ENCODE data around the gene S100Z. TPM values are rescaled to one million over a fixed set of nuclear protein-coding genes. Genes with fewer than 3 reads are reported as not detected.

S100Z gene
- total and polyA plus RNA-seq, 2 of the 8 experiments (the other 6 are each of a cell fraction or from before 2014, with no cell fraction given) = 0.30 TPM; not detected in 1

DNA sequence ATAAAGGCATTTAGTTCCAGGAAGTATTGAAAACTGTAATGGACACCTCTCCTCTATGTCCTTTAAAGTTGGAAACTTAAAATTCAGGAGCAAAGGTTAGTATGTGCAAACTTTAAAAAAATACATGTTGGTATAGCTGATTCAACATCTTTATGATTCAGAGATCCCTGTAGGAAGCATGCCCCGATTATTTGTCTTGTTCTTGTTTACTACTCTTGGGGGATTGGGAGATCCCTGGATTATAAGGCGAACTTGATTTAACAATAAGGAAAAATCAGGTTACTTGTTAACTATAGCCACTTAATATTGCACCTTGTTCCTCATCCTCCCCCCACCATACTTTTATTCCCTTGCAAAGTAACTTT, 29.3 kb upstream of the S100Z start (continued):
- no peak for TF ChIP-seq JUN (IDR thresholded peaks at IDR 0.05; ENCODE audit: low read depth, low read length)
- TF ChIP-seq ATF3 (IDR thresholded peaks at IDR 0.05; ENCODE audit: insufficient read depth, low read depth, low read length) = no peak
- no peak for TF ChIP-seq POLR2AphosphoS5 (IDR thresholded peaks at IDR 0.05; ENCODE audit: low read depth, low read length)
- TF ChIP-seq, protein P1, sequence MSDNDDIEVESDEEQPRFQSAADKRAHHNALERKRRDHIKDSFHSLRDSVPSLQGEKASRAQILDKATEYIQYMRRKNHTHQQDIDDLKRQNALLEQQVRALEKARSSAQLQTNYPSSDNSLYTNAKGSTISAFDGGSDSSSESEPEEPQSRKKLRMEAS (IDR thresholded peaks at IDR 0.05) = no peak
- no peak for TF ChIP-seq CHD2 (IDR thresholded peaks at IDR 0.05; ENCODE audit: low read length)
- TF ChIP-seq SP1 (IDR thresholded peaks at IDR 0.05; ENCODE audit: low read depth, low read length) = no peak
